Stimulated activated CD4-positive, alpha-beta T cell treated with anti-CD3 and anti-CD28 coated beads, Interleukin-4, amount 100 ng/mL, for 4 hours (primary cell): Measurements from ENCODE around the gene CTNNA2.

ENCODE experiments used
- DNase-seq, 2 experiments: peaks; one replicate each; pipeline ENCODE4 v3.0.0-alpha.2; 2020

Gene CTNNA2

DNA sequence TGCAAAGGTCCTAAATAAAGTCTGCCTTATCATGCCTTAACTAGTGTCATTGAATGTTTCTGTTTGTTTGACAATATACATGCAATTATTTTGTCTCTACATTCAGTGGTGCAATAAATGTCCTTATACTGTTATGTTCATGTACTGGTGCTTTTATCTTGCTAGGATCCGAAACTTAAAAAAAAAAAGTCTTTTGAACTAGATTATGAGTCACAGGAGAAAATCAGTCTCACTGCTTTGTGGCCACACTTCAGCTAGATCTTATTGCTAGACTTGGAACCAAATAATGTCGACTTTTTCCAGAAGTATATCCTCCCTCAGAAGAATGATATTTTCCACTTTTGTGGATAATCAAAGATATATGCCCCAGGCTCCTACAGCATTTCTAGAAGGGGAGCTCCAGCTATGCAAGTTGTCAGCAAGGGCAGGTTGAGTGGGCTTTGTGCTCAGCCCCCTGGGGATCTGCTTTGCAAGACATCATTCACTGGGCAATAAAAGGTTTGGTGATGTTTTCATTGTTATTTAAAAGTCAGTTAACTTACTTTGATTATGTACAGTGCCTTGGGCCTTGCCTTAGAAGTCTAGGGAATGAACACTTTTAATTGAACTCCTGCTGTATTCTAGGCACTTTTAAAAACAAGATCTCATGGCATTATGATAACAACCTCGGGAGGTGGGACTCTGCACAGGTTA is 948.8 kb downstream of the CTNNA2 start:
- no peak for DNase-seq

DNA sequence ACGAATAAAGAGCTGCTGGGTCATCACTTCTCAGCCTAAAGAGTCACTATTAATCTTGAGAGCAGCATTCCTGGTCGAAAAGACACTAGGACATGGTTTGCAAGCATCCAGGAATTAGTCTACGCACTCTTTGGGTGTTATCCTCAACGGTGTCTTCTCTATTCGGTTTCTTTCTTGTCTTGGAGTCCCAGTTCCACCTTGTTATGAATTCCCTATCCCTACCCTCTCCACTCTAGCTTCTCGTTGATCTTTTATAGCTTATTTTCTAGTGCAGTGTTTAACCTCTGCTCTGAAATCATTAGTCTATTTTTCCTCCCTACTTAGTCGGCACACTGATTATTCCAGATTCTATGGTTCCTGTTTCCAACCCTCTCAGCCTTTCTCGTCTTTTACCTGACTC is 949.8 kb downstream of the CTNNA2 start:
- no peak for DNase-seq

DNA sequence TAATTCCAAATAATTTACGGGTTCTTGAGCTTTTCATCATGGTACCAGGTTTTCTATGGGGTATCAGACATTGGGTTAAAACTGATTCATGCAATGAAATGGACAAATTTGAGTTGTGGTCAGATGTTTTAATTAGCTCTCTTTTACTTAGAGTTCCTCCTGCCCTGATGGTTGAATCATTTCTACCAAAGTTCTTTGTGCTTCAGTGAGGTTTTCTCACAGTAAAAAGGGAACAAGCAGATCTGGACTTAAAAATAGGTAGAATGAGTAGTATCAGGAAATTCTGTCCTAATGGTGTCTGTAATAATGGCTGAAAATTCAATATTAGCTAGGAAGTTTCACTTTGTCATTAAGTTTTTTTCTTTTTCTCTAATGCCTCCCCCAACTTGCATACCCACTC is 951.4 kb downstream of the CTNNA2 start:
- DNase-seq, result no peak

DNA sequence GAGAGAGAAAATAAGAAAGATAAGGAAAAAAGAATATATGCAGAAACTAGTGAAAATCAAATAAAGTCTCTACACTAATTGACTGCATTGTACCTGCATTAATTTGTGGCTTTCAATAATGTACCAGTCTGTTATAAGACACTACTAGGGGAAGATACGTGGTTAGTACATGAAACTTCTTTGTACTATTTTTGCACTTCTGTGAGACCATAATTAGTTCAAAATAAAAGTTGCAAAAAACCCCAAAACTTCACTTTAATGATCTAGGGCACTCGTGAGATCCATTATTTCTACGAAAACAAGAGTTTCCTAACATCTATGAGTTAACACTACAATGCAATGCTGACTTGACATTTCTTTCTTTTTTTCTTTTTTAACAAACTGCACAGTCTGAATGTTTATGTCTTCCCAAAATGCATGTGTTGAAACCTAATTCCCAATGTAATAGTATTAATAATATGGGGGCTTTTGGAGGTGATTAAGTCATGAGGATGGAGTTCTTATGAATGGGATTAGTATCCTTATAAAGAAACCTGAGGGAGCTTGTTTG is 954.5 kb downstream of the CTNNA2 start:
- no peak for DNase-seq

DNA sequence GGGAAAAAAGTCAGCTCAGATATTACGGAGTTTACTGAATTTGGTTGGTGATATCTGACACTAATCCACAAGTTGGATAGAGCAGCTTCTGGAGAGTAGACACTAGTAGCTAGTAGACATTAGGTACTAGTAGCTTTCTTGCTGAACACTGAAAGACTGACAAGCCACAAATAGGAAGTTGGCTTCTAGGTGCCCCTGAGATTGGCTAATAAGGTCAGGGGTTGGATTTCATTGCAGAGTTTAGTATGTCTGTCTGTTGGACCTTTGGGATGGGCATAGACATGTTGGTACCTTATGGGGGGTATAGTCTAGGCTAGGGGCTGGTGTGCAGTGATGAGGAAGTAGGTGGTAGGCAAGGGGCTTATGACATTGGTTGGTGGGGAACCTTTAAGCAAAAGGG is 956.6 kb downstream of the CTNNA2 start:
- no peak for DNase-seq

DNA sequence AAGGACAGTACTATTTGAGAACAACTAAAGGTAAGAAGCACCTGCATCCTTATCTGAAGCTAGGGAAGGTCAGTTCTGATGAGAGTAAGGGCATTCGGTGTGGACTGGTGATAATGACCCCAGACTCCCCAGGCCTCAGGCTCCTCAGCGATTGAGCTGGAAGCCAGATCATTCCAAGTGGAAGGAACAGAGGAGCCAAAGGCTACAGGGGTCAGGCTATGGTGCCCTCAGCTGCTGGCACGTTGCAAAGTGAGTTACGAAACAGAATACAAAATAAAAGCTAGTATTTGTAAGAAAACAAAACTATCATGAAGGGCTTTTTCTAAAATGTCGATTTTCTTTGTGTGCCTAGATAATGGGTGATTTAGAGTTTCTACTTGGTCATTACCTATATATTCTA is 960.2 kb downstream of the CTNNA2 start:
- no peak for DNase-seq

DNA sequence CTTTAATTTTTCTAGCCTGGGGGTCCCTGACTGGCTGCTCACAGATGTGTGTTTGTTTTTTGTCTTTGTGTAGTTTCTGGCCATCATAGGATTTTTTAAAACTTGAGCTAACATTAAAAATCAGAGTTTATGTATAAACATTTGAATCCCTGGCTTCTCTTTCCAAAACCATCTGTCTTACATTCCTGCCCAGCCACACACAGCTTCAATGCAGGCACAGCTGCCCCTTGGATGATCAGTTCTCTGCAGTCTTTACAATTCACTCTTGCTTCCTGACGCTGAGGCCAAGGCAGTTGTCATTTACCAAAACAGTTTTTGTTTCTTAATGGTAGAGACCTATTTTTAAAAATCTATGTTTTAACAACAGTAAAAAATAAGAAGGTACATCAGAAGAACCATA is 960.9 kb downstream of the CTNNA2 start:
- no peak for DNase-seq

DNA sequence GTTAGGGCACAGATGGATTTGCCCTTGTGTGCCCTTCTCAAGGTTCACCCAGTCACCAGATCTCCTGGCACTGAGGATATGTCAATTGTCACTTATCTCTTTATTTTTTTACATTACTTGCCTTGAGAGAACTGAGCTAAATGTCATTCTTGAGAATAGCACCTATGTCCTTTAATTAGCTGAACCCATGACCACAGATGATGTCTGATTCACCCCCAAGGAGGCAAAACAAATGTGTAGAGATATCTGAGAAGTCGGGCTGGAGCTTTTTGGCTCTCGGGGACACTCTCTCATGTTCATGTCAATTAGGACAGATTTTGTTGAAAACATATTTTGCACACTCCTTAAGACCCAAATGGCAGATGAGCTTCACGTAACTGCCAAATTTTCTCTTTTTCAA is 963.1 kb downstream of the CTNNA2 start:
- DNase-seq, result no peak

DNA sequence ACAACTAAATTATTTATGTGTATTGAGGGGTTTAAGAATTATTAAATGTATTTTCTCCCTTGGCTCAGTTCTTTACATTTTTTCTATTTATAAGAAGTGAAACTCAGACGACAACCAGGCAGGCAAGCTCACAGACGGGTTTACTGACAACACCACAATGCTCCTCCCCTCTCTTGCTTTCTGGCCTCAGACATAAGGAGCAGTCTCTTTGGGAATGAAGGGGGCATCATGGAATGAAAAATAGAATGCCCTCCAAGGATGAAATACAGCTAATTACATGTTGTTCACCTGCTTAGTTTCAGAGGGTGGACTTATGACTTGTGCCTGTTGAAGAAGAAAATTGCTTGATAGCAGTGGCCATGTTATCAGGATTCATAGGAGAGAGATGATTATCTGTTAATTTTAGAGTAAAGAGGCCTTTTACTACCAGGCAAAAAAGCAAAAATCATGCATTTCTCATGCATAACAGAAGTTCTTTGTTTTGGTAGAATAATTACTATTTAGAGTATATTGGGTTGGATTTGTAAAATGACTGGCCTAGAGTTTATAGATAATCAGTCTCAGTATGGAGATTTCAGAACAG is 963.8 kb downstream of the CTNNA2 start:
- DNase-seq, result no peak

DNA sequence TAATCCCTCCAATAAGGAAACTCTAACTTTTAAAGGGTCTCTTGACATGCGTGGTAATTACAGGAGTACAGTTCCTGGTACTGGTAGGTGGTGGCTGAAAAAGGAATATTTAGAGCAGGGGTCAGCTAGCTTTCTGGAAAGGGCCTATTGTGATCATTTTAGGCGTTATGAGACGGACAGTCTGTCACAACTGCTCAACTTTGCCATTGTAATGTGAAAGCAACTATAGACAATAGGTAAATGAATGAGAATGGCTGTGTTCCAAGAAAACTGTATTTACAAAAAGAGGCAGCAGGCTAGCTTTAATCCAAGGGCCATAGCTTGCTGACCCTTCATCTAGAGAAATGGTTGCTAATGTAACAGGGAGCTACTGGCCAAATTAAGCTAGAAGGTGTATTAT is 969.4 kb downstream of the CTNNA2 start:
- DNase-seq, result no peak

DNA sequence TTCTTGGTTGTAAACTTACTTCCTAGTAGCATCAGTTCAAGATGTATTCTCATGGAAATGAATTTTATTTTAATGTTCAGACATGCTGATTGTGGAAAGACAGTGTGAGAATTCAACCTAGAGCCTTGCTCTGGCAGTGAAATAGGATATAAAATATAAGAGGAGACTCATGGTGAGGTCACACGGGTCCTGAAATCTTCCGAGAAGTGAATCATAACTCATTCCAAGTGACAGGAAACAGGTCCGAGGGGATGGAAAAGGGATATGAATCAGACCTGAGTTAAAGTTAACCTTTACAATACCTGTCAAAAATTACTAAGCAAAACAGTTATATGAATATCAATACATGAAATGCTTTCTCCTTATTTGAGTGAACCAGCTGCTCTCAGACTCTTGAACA is 976.9 kb downstream of the CTNNA2 start:
- DNase-seq, result no peak

DNA sequence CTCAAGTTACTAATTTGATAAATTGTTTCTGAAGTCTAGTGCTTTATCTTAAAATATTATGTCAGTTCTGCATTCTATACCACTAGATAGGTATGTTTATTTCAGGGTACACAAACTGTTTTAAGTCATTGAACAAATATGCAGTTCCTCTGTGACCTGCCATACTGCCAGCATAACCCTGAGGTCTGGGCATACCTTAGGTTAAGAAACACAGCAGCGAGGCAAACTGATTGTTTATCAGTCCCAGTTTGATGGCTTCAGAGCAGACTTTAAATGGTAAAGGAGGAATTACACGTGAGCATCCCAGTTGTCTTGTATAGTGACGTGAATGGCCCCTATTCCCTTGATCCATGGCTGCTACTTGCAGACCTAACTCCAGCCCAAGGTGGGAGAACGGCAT is 978.1 kb downstream of the CTNNA2 start:
- DNase-seq, result no peak

DNA sequence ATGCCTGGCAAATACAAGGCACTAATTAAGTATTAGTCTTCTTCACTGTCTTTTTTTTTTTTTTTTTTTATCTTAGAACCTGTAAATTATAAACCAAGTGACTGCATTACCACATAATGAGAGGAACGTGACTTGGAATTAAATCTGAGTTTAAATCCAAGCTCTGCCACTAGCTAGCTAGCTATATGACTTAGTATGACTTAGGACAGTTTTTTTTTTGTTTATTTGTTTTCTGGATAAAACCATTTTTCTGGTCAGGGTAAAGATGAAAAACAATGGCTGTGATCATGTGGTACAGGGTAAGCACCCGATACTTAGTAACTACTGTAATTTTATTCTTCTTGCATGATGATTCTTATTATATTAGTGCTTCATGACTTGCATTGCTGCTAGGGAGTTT is 983.5 kb downstream of the CTNNA2 start:
- no peak for DNase-seq

DNA sequence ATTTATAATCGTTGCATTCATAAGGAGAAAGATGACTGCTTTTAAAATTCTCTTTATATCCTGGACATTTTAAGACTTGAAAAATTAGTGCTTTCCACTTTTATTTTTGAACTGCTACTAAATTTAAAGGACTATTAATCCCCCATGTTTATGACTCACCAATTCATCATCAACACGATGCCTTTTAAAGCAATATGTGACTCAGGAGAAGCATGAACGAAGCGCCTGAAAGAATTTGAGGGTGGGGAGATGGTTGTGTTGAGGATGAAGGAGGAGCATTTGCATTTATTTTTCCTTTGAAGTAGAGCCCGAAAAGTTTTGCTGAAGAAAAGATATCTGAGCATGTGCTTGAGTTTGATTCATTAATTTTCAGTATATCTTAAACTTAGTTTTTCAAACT is 983.9 kb downstream of the CTNNA2 start:
- DNase-seq, result no peak

DNA sequence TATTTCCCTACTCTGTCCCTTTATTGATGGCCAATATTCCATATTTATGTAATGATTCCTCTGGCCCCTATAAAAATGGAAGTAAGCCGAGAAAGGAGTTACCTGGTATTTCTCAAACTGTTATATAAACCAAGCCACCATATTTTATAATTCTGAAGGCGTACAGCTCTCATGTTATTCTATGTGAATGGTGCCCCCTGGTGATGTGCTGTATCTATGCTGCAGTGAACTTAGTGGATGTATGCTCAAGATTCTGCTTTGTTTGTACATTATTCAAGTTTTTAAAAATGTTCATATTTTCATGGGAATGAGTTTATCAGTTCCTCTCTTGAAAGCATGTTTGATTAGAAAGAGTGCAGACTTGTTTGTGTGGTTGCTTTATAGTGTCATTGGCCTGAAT is 986.2 kb downstream of the CTNNA2 start:
- DNase-seq, result no peak

DNA sequence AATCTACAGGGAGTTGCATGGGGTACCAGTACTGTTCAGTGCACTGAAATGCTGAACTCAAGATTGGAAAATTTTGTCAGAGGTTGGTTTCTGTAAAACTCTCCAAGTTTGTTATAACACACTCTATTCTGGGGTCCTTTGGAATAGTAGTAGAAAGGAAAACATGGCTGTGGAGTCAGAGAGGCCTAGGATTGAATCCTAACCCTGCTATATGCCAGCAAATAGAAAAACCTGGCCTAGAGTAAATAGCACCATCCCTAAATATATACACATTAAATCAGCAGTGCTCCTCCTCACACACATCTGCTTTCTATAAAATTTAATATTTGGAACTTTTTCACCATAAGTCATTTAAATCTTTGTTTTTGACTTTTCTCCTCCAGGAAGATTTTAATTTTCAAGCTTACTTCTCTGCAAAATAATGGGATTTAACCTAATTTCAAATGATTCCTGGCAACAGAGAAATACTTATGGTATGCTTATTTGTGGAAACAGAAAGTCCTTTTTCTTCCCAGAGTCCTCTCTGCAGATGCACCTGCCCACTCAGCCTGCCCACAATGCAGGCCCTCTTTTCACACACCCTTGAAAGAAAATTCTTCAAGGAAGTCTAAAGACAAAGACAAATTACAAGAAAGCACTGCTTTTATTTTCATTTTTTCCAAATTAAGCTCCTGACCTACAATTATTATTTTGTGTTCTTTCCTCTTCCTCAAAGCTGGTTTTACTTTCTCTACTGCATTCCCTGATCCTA is 989.2 kb downstream of the CTNNA2 start:
- no peak for DNase-seq

DNA sequence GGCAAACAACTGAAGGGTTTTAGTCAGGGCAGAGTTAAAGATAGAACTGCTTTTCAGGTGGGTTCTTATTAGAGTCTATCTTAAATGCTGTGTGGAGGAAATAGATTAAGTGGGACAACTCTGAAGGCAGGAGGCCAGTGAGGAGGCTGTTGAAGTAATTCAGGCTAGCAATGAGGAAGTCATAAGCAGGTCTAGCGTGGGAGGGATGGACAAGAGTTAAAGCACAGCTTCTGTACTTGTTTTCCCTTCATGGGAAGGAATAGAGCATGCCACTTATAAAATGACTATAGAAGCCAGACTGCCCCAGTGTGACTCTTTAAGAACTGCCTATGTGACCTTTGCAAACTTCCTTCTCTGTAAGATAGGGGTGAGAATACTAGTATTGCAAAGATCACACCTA is 993.7 kb downstream of the CTNNA2 start:
- DNase-seq, result no peak

DNA sequence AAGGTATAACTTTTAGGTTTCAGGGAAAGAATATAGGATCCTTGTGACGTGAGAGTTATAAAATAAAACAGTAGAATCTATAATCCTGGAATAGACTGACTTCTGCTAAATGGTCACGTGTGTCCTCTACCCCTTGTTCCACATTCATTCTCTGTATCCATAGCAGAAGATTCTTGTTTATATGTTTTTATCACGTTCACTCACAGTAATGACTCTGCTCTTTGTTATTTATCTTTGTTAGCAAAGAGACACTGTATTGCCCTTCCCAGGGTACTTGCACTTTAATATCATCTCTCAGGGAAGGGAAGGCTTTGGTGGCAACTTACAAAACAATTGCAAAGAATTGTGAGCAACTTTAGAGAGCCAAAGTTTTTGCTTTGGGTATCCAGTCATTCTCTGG is 997.9 kb downstream of the CTNNA2 start:
- DNase-seq, result no peak

DNA sequence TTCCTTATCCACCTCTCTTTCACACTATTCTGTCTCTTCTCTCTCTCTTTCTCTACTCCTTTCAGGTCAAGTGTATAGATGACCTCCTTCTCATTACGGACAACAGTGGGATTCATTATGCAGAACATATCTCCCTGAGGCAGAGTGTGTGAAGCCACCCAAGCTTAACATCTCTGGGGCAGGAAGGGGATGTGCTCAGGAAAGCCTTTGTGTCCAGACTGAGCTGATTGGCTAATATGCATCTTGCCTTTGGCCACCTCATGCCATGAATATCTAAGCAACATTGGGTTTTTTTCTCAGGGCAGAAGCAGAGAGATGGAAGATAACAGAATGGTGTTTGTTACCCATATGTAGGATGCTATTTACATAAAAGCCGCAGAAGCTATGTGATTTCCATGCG is 1003.1 kb downstream of the CTNNA2 start:
- DNase-seq, result no peak

DNA sequence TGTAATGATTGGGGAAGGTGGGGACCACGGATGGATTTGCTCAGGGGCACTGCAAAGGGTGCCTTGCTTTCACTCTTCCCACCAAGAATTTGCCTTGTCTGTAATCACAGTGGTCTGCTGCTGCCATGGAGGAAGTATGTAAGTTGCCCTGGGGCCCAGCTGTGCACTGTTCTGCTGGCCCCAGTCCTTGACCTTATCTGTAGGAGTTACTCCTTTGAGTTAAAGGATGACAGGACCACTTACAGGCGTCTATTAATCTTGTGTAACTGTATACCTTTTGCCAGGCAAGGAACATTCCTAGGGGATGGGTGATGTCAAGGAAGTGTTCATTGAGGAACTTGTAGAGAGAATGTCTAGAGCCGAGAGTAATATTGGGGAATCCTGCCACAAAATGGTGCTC is 1004.5 kb downstream of the CTNNA2 start:
- no peak for DNase-seq

DNA sequence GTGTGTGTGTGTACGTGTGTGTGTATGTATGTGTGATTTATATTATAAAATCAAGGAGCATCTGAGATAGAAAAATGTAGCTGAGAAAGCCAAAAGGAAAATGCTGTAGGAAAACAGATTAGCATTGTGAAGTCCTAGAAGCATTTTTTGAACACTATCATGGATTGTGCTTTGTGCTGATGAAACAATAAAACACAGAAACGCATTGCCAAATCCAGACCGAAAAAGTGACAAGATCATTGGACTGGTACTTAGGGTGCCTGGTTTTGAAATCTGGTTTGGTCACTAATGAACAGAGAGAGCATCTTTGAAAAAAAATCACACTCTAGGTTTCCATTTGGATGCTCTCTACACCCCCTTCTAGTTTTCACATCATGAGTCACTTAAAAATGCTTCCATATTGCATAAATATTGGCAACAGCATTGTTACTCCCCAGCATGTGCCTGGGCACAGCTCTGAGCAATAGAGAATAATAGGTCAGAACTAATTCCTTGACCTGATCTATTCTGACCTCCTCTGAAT is 1006.3 kb downstream of the CTNNA2 start:
- DNase-seq, result no peak

DNA sequence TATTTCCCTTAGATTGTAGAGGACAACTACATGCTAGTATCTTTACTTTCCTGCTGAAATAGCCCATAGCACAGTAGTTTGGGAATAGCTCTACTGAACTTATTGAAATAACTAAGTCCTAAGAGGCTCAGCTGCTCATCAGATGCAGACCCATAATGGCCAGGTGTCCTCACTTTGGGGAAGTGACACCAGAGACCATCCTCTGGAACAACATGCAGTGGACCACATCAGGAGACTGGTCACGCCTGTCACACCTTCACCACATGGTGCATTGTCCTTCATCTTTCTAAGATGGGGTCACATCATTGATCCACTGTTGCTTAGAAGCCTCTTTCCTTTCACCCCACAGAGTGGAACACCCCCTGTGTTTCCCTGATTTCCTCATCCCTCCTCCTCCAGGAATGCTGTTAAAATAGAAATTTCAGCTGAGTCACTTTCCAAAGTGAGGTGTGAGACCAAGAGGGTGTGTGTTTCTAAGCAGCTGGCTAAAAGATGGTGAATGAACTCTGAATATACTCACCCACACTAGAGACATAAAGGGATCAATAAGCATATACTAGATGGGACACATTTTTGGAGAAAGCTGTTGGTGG is 1006.9 kb downstream of the CTNNA2 start:
- DNase-seq, result no peak

DNA sequence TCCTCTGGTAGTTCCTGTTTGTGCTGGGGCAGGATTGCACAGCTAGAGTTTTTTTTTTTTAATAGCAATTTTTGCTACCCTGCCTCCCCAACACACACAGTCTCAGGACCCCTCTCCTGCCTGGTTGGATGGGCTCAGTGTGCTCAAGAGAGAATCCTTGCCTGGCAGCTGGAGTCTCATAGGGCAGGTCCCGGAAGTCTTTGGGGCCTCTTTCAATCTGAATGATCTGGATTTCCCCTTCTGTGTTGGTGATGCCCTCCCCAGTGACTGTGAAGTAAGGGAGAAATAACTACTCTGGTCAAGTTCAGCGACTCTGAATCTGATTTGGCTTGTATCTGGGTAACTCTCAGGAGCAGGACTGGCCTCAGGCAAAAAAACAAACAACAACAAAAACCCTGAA is 1012.3 kb downstream of the CTNNA2 start:
- DNase-seq, result no peak

DNA sequence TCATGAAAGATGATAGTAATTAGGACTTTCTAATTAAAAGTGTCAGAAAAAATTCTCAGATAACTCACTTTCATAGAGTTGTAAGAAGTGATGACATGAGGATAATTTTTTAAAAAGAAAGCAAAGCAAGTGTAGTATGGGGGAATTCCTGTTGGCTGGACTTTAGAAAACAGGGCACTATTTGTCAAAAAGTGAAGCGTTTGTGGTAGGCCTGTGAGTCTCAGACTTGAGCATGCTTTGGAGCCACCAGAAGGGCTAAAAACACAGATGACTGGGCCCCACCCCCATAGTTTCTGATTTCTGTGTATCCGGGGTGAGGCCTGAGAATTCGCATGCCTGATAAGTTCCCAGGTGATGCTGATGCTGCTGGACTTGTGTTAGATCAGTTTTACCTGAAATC is 1014.3 kb downstream of the CTNNA2 start:
- no peak for DNase-seq
